ENCODE measurements around the gene CD48.
"Not testable (repeated sequence)": the region's sequence is repeated elsewhere in the genome, so short reads cannot be mapped to it uniquely, and the experiment has no call there.

CD48 gene

DNA sequence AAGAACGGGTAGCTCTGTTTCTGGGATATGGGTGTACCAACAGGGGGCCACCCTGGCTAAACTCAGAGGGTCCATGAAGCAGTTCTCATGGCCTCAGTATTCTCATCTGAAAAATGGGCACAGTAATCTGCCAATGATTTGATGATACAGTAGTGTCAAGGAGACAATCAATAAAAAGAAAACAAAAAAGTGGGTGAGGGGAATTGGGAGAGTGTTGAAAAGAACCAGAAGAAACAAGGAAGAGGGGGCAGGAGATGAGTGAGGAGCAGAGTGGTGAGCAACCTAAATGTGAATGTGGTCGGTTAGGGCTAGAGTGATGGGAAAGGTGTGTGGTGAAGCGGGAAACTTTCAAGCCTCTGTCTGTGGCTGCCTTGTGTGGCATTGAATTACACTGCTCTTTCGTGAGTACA is 29.5 kb upstream of the CD48 start:
- DNase-seq, result no peak

DNA sequence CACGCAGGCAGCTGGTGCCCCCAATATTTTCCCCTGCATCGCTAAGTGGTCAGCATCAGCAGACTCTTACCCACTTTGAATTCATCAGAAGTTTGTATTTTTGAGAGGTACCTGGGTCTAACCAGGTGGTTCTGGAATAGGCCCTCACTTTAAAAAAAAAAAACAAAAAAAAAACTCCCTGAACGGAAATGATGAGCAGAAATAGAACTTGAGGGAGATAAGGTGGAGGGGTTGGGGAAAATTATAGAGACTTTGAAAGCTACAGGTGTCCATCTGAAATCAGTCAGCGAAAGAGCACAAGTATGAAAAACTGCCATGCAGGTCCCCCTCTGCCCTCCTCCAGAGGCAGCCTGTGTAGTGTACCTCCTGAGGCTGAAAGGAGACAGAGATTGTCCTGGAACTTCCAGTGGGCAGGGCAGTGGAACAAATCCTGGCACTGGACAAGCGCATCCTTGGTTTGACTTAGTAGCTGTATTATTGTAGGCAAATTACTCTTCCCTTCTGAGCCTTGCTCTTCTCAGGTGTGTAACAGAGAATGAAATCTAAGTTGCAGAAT is 28.6 kb upstream of the CD48 start:
- no peak for DNase-seq

DNA sequence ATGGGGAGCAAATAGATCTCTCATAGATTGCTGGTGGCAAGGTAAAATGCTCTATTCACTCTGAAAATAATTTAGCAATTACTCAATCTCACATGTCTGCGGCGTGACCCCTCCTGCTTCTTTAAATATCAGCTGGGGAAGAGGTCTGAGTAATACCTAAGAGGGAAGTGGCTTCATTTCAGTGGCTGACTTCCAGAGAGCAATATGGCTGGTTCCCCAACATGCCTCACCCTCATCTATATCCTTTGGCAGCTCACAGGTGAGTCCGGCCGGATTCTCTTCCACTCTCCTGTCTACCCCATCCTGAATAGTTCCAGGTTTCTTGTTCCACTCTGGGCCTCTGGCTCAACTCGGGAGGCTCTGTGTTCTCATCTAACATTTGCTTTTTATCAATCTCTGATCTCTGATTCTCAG is 27.5 kb upstream of the CD48 start, which contains the start of gene SLAMF7:
SLAMF7 (plus strand) TSS at position 150 of the 414 bp plus-strand sequence; CDS start at position 205, 55 bp downstream.
- DNase-seq, result no peak

DNA sequence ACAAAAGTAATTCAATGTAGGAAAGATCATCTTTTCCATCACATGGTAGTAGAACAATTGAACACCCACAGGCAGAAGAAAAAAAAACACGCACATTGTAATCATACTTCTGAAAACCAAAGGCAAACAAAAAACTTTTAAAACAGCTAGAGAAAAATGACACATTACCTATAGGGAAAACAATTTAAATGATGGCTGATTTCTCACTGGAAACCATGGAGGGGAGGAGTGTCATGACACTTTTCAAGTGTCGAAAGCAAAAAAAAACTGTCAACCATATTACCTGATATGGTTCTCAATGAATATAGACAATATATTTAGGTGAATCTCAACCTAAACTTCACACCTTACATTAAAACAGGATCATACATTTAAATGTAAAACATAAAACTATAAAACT is 26.6 kb upstream of the CD48 start:
- DNase-seq, result no peak

DNA sequence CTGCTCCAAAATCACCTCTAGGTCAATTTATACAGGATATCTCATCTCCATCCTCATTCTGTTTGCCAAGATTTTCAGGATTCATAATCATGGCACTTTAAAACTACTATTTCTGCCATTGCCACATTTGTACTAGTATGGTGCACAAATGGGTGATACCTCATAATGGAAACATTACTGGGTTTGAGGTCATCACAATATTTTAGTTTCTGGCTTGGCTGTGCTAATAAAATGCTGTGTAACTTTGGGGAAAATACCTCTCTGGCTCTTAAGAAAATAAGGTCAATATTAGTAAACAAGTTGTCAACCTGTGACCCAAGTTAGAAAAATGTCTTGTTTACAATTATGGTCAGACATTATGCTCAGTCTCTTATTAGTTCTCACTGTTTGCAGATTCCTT is 22.7 kb upstream of the CD48 start:
- no peak for DNase-seq

DNA sequence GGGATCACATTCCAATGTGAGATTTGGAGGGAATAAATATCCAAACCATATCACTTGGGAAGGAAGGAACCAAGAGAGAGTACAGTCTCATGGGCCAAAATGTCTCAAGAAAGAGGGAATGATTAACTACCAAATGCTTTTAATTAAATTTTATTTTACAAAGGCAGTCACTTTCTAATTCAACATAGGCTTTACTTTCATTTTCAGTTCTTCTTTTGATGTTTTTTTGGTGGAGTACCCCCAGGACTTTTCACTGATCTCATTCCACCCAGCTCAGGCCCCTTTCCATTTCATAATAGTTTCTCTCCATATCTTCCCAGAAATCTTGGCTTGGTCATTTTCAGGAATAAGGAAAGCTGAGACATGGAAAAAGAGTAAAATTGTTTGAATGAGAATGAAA is 22.3 kb upstream of the CD48 start:
- no peak for DNase-seq

DNA sequence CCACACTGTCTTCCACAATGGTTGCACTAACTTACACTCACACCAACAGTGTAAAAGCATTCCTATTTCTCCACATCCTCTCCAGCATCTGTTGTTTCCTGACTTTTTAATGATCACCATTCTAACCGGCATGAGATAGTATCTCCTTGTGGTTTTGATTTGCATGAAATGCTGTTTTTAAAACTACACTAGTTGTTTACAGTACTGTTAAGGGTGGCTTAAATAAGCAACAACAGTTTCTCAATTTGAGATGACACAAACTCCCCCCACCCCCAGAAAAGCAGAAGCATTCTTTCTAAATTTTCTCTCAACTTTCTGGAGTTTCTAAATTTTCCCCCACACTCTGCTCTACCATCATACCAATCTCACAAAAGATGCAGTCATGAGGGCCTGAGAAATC is 20.4 kb upstream of the CD48 start:
- no peak for DNase-seq

DNA sequence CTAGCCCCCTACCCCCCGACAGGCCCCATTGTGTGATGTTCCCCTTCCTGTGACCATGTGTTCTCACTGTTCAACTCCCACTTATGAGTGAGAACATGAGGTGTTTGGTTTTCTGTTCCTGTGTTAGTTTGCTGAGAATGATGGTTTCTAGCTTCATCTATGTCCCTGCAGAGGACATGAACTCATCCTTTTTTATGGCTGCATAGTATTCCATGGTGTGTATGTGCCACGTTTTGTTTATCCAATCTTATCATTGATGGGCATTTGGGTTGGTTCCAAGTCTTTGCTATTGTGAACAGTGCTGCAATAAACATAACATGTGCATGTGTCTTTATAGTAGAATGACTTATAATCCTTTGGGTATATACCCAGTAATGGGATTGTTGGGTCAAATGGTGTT is 19.9 kb upstream of the CD48 start:
- DNase-seq, result not testable (repeated sequence)

DNA sequence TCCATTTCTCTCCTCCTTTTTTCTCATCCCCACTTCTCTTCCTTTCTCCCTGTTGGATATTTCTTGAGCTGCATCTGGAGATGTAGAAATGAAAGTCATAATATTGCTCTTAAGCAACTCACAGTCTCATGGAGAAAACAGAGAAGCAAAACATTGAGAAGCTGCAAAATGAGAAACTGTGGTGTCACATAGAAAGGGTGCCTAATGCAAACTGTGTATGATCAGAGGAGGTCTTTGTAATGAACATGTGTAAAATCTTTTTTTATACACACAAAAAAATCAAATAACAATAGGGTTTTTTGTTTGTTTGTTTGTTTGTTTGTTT is 15.7 kb upstream of the CD48 start:
- no peak for DNase-seq

DNA sequence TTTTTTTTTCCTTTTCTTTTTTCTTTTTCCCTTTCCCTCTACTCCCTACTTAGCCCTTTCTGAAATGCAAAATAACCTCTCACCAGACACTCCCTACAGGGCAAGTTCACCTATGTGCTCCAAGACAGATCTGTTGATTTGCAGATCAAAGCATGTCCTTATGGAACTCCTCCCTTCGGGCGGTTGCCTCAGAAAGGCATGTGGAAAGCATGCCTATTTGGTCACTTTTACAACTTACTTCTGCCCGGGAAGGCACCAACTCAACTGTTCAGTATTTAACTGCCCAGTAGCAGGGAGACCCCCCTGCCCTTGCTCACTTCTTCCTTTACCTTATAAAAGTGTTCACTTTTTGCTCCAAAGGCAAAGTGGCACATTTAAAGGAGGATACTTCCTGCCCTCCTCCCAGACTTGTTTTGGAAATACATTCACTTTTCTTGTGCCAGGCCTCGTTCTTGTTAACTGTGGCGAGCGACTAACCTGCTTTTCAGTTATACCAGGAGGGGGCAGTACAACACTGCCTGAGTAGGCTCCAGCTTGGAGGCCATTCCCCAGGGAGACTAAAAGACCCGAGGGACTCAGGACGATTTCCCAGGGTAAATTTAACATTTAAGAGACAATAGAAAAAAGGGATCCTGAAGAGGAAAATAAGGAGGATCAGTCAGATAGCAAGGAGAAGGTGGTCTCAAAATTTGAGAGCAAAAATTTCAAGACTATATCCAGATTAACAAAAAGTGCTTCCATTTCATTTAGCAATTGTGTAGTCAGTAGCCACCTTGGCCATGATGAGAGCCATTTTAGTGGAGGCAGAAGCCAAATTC is 15.1 kb upstream of the CD48 start:
- no peak for DNase-seq

DNA sequence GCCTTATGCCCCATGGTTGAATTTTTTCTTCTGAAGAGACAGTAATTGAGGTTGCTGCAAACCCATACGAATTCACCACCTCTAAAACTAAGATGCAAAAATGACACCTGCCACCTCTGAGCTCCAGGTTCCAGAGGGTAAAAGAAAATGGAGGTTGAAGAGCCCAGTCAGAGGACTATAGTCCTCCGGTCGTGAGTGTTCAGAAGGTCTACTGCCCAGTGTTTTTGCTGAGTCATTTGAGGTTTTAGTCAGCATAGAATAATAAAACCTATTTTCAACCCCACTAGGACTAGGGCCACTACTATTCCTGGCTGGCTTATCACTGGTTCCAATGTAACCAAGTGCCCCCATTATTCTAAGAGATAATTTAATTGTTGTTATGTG is 14.5 kb upstream of the CD48 start:
- DNase-seq, result no peak

DNA sequence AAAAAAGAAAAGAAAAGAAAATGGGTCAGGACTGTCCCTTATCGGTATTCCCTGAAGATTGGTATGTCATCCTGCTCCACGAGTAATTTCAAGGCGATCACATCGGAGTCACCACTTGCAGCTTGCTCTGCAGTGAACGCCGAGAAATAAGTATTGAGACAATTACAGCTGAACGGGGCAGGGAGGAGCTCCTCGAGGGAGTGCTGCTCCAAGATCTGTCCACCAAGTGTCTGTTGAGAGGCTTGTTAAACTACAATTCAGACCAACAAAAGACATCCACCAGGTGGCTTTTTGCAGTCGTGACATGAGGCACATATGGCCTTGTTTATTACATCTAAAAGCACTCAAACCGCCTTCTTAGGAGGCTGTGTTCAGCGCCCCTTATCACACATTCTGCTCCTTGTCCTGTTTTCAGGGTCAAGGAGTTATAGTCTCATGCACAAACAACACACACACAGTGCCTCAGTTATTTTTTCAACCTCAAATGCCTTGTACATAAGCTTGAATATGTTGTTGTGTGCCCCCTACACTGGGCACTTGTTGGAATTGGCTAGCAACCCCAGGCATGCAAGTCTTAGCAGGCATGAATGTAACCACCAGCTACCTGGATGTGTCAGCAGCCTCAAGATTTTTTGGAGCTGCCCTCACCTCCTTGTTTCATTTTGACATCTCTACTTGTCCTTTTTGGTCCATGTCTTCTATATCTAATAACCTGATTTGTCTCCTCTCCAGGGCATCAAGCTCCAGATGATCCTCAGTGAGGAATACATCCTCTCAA is 13.0 kb upstream of the CD48 start:
- DNase-seq, result no peak

DNA sequence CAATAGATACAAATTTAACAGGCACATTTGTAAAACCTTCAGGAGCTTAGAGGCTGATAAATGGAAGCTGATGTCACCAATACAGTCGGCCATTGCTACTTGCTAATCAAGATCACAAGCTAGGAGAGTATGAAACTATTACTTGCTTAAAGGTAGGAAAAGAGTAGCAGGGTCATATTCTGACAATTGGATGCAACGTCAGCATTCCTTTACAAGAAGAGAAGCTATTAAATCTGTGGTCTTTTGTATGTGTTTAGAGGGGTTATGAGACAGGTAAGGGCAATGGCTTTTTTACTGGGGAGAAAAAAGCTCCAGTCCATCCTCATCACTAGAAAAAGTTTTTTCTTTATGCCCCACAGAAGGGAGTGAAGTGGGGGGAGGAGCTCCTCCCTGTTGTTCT is 11.7 kb upstream of the CD48 start:
- no peak for DNase-seq

DNA sequence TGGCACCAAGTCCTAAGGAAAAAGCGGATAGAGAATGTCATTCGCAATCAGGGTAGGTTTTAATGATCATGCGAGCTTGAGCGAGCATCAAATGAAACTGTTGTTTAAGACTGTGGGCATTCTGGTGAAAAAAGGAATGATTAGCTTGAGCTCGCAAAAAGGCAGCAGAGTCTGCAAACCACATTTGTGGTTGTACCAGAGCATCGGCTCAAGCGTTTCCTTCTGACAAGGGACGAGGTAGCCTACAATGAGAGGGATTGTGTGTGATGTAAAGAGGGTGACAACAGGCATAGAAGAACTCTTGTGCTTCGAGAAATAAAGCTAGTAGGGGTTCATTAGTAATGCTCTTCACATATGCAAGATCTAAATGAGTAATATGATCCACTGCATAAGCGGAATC is 11.1 kb upstream of the CD48 start:
- no peak for DNase-seq

DNA sequence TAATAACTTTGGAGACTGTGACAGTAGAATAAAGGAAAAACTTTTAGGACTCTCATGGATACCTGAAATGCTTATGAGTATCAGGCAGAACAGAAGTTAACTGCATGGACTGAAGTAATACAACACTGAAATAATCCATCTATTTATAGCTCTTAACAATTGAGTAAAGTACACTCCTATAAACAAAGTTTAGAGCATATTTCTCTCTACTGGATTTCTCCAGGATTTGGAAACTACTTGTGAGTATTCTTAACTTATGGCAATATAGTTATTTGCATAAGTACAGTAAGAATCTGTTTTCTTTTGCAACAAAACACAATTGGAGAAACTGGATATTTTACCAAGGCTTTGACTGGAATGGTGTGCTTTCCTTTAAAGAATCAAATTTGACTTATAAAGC is 9.9 kb upstream of the CD48 start:
- no peak for DNase-seq

DNA sequence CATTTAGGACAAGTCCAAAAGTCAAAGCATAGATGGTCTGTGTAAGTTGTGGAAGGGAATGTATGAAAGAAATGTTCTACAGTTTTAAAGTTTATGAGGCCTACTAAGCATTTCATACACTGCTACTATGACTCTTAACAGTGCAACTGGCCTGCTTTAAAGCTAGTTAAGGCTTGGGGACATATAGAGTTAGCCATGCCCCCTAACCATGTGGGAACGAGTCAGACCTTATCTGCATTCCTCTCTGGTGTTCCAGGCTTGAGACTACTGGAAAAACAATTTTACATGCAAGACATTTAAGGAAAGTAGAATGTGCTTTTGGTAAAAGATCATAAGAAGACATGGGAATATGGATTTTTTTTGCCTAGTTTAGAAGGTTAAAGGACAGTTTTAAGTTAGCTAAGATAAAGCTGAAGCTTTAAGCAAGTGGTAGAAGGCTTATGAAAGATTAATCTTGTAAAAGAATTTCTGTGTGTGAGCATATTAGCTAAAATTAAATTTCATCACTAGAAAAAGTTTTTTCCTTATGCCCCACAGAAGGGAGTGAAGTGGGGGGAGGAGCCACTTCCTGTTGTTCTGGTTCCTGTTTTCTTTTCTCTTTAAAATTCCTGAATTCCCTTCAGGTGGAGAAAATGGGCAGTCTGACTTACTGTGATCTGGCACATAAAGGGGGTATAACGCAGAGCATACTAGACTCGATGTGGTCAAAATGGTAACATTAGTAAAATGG is 8.9 kb upstream of the CD48 start:
- no peak for DNase-seq

DNA sequence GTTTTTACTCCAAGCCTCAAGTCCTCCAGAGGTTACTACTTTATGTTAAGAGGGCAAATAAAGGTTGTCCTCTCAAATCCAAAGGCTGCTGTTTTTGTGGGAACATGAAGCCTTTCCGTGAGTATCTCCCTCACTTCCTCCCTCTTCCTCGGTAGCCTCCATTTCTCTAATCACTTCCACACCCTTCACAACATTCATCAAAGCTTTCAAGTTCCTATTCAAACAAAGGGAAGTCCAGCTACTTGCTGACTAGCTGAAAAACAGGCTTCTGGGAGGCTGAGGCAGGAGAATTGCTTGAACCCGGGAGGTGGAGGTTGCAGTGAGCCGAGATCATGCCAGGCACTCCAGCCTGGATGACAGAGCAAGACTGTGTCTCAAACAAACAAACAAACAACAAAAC is 6.6 kb upstream of the CD48 start:
- no peak for DNase-seq

DNA sequence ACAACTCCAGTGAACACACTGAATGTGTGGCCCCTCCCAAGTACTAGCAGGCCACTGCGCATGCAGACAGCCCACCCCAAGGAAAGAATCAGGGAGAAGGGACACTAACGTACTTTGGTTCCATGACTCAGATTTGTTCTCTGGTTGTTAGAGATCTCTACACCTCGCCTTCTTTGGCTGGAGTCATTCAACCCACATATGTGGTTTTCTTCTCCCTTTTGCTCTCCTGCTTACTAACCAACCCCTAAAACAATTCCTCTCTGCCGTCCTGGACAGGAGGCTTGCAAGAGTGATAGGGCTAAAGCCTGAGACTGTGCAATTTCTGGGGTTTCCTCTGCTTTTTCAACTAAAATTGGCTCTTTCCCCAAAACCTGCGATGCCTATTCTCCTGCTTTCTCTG is 5.7 kb upstream of the CD48 start:
- DNase-seq, result no peak

DNA sequence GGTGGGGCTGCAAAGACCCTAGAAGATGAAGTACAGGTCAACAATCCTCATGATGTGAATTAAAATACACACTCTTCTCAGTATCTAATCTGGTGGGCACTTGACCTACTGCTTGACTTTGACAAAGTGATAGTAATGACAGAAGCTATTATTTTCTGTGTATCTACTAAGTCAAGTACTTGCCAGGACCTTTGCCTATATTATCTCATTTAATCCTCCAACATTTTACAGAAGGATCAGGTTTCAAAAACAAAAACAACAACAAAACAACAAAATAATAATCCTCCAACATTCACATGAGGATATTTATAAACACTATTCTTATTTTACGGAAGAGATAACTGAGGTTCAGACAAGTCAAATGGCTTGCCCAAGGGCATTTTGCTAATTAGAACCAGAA is 4.4 kb upstream of the CD48 start:
- DNase-seq, result no peak

DNA sequence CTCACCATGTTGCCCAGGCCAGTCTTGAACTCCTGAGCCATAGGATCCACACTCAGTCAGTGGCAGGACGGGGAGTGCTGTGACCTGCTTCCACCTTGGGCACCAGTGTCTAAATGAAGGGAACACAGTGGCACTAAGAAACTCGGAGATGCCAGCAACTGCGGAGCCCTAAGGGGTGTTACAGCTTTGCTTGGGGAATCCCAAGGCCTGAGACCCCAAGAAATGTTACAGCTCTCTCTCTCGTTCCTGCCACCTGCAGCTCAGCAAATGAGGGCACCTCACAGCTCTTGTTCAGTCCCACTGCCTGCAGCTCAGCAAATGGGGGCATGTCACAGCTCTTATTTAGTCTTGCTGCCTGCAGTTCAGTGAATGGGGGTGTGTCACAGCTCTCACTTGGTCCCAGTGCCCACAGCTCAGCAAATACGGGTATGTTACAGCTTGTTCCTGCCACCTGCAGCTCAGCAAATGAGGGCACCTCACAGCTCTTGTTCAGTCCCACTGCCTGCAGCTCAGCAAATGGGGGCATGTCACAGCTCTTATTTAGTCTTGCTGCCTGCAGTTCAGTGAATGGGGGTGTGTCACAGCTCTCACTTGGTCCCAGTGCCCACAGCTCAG is 2.5 kb upstream of the CD48 start:
- DNase-seq, result not testable (repeated sequence)

DNA sequence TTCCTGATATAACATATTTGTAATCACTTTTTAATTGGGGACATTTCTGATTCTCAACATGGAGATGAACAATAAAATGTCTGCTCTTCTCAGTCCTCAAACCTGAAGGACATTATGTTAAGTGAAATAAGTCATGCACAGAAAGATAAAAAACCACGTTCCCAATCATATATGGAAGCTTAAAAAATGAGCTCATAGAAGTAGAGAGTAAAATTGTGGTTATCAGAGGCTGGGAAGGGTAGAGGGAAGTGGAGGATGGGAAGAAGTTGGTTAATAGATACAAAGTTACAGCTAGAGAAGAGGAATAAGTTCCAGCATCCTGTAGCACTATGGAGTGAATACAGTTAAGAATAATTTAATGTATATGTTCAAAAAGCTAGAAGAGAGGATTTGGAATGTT is 1.5 kb upstream of the CD48 start:
- DNase-seq, result no peak

DNA sequence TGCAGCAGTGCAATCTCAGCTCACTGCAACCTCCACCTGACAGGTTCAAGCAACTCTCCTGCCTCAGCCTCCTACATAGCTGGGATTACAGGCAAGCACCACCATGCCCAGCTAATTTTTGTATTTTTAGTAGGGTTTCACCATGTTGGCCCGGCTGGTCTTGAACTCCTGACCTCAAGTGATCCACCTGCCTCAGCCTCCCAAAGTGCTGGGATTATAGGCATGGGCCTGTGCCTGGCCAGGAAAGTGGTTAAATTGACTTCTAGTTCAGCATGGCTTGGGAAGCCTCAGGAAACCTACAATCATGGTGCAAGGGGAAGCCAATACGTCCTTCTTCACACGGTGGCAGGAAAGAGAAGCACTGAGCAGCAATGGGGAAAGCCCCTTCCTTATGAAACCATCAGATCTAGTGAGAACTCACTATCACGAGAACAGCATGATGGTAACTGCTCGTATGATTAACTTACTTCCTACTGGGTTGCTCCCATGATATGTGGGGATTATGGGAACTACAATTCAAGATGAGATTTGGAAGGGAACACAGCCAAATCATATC is 981 bp upstream of the CD48 start:
- DNase-seq, result not testable (repeated sequence)

DNA sequence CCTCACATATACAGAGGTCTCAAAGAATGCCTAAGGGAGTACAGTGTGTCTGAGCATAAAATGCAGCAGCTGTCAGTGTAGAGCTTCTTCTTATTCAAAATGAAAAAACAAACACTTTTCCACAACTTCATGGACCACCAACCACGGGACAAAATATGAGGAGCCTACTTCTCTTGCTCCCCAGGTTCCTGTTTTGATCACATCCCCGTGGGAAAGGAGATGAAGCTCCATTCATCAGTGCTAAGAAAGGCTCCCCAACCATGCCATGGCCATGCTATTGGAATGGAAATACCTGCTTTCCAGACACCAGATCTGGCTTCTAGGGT is 383 bp downstream of the CD48 start:
- DNase-seq, result no peak

Data from GOT3 (cell line).